UCSD-AML1 (cell line): ENCODE measurements around the gene PRSS1.
"Not testable (repeated sequence)": the region's sequence is repeated elsewhere in the genome, so short reads cannot be mapped to it uniquely, and the experiment has no call there.

ENCODE experiments used
- DNase-seq: peaks from one replicate; lab custom pipeline; 2025; ENCODE audit not compliant: unreplicated experiment; lab: John Stamatoyannopoulos, UW

The PRSS1 gene

GRCh38 chr7:142746264-142746663, 3.0 kb upstream of the PRSS1 start:
- DNase-seq, result no peak

- DNase-seq, result not testable (repeated sequence)
These were observed 862 bp upstream of the PRSS1 start for GRCh38 chr7:142748410-142748809.

- DNase-seq, result no peak
These were observed 1.2 kb downstream of the PRSS1 start for GRCh38 chr7:142750321-142750938.

GRCh38 chr7:142751526-142752175, 2.4 kb downstream of the PRSS1 start:
- not testable (repeated sequence) for DNase-seq

- no peak for DNase-seq
These were observed 3.3 kb downstream of the PRSS1 start for GRCh38 chr7:142752376-142753225.

GRCh38 chr7:142753366-142753765, 4.1 kb downstream of the PRSS1 start:
- no peak for DNase-seq

- DNase-seq, result not testable (repeated sequence)
These were observed 4.7 kb downstream of the PRSS1 start for GRCh38 chr7:142753925-142754491.

- DNase-seq, result no peak
These were observed 5.7 kb downstream of the PRSS1 start for GRCh38 chr7:142754681-142755575.

GRCh38 chr7:142758312-142758711, 9.0 kb downstream of the PRSS1 start:
- DNase-seq, result not testable (repeated sequence)

GRCh38 chr7:142759433-142759832, 10.2 kb downstream of the PRSS1 start:
- no peak for DNase-seq

- DNase-seq, result no peak
These were observed 10.9 kb downstream of the PRSS1 start for GRCh38 chr7:142760071-142760642.

- DNase-seq, result not testable (repeated sequence)
These were observed 12.3 kb downstream of the PRSS1 start for GRCh38 chr7:142761606-142762005.

- DNase-seq, result no peak
These were observed 12.8 kb downstream of the PRSS1 start for GRCh38 chr7:142762104-142762503.

GRCh38 chr7:142767451-142767850, 18.2 kb downstream of the PRSS1 start:
- DNase-seq, result no peak

GRCh38 chr7:142767861-142768260, 18.6 kb downstream of the PRSS1 start:
- DNase-seq, result no peak

GRCh38 chr7:142768885-142769284, 19.6 kb downstream of the PRSS1 start:
- DNase-seq, result not testable (repeated sequence)

- no peak for DNase-seq
These were observed 21.5 kb downstream of the PRSS1 start, which contains the start of gene PRSS2 for GRCh38 chr7:142770661-142771352. PRSS2 (plus strand) TSS chr7:142770970; CDS start chr7:142770983, 13 bp downstream.

- DNase-seq, result no peak
These were observed 22.1 kb downstream of the PRSS1 start for GRCh38 chr7:142771353-142771723.

- DNase-seq, result no peak
These were observed 22.8 kb downstream of the PRSS1 start for GRCh38 chr7:142772051-142772450.

GRCh38 chr7:142772673-142773072, 23.4 kb downstream of the PRSS1 start:
- no peak for DNase-seq
